Measurements from ENCODE around the gene CPTP. TPM values are rescaled to one million over a fixed set of nuclear protein-coding genes. Genes with fewer than 3 reads are reported as not detected.

The CPTP gene
- polyA plus RNA-seq, 3 donors = 6.4 to 7.7 (median 7.4) TPM

DNA sequence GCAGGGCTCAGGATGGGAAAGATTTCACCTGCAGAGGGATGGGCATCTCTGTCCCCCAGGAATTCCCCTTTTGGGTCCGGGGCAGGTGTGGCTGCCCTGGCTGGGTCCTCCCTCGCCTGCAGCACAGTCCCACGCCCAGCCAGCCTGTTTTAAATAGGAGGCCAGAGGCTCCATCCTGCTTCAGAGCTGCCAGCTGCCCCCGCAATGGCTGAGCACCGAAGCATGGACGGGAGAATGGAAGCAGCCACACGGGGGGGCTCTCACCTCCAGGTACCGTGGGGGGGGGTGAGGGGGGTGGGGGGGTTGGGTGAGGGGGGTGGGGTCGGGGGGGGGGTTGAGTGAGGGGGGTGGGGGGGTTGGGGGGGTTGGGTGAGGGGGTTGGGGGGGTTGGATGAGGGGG, 40.8 kb upstream of the CPTP start:
- no peaks in the 10 kb centered on the region for H3K36me3 Mint-ChIP-seq
- no peaks in the 10 kb centered on the region for H3K36me3 ChIP-seq (replicated peaks in 1 of 2; ENCODE audit: control insufficient read depth in 1 of 2, insufficient read depth in 2 of 2, low read length in 2 of 2)
- no CpG with 5 or more reads among the region's 9 CpGs for WGBS (ENCODE audit: insufficient coverage)

DNA sequence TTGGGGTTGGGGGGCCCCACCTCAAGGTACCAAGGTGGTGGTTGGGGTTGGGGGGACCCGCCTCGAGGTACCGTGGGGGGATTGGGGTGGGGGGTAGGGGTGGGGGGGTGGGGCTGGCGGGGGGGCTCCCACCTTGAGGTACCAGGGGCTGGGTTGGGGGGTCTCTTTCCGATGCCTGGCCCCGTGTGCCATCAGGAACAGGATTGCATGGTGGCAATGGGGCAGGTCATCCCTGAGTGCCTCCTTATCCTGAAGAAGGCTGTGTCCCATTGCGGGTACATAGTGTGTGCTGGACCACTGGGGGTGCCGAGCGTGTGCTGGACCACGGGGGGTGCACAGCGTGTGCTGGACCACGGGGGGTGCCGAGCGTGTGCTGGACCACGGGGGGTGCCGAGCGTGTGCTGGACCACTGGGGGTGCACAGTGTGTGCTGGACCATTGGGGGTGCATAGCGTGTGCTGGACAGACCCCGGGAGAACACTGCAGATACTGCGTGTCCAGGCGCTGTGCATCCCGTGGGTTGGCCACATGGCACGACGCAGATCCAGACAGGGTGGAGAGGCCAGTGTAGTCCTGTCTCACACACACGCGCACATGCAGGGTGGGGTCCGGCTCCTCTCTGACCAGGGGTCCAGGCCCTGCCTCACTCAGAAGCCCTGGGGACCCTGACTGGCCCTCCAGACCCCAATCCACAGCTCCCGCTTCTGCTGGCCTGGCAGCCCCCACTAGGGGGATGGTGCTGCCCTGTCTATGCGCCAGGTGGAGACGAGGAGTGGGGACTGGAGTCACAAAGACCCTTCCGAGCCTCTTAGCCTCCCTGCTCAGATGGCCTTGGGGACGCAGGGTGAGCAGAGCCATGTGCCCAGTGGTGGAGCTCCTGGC, 40.1 kb upstream of the CPTP start:
- no peak for DNase-seq
- TF ChIP-seq, protein P1, sequence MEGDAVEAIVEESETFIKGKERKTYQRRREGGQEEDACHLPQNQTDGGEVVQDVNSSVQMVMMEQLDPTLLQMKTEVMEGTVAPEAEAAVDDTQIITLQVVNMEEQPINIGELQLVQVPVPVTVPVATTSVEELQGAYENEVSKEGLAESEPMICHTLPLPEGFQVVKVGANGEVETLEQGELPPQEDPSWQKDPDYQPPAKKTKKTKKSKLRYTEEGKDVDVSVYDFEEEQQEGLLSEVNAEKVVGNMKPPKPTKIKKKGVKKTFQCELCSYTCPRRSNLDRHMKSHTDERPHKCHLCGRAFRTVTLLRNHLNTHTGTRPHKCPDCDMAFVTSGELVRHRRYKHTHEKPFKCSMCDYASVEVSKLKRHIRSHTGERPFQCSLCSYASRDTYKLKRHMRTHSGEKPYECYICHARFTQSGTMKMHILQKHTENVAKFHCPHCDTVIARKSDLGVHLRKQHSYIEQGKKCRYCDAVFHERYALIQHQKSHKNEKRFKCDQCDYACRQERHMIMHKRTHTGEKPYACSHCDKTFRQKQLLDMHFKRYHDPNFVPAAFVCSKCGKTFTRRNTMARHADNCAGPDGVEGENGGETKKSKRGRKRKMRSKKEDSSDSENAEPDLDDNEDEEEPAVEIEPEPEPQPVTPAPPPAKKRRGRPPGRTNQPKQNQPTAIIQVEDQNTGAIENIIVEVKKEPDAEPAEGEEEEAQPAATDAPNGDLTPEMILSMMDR (IDR thresholded peaks at IDR 0.05) = no peak
- no peak overlapping the region for H3K4me2 ChIP-seq (replicated peaks; ENCODE audit: extremely low read depth, low read length, poor library complexity, severe bottlenecking)
- intact Hi-C loops (cut with micrococcal nuclease) = no loop called here
- H3K4me1 Mint-ChIP-seq = no peaks in the 10 kb centered on the region
- no peaks in the 10 kb centered on the region for H3K79me2 ChIP-seq (ENCODE audit: insufficient read depth, low read length)
- no peaks in the 10 kb centered on the region for H3K27me3 ChIP-seq (ENCODE audit: control insufficient read depth in 2 of 2, insufficient read depth in 2 of 2, low read length in 2 of 2)
- H3K36me3 Mint-ChIP-seq = no peaks in the 10 kb centered on the region
- H3K27ac ChIP-seq (ENCODE audit: low read depth in 1 of 2, low read length in 2 of 2) = no peak overlapping the region
- WGBS (ENCODE audit: insufficient coverage) = 92% methylated on average over 27 of the region's 32 CpGs
- H3K36me3 ChIP-seq (replicated peaks in 1 of 2; ENCODE audit: control insufficient read depth in 1 of 2, insufficient read depth in 2 of 2, low read length in 2 of 2) = no peaks in the 10 kb centered on the region
- peaks cover 0 to 5% (median 0%) of the 10 kb centered on the region in 7 donors for H3K9me3 Mint-ChIP-seq
- H3K4me3 ChIP-seq (replicated peaks in 1 of 3; ENCODE audit: low read depth in 2 of 3, low read length in 3 of 3) = no peak overlapping the region
- H3K9me3 ChIP-seq (replicated peaks in 1 of 2; ENCODE audit: control insufficient read depth in 1 of 2, insufficient read depth in 1 of 2, low read length in 2 of 2) = no peaks in the 10 kb centered on the region
- H2AFZ ChIP-seq (ENCODE audit: insufficient read depth, low read depth, low read length, poor library complexity, severe bottlenecking) = no peak overlapping the region
- no peaks in the 10 kb centered on the region for H3K4me1 ChIP-seq (ENCODE audit: control insufficient read depth in 1 of 2, insufficient read depth in 2 of 2, low read length in 2 of 2)
- peaks cover 0 to 4% (median 1%) of the 10 kb centered on the region in 3 donors for H3K27me3 Mint-ChIP-seq (ENCODE audit: low read depth in 3 of 3)
- H3K4me3 Mint-ChIP-seq = no peak overlapping the region
- no peaks in the 10 kb centered on the region for H4K20me1 ChIP-seq (ENCODE audit: insufficient read depth, low read length)
- no peak overlapping the region for H3K27ac Mint-ChIP-seq
- no peak overlapping the region for H3K9ac ChIP-seq (ENCODE audit: insufficient read depth, low read length, poor library complexity, severe bottlenecking)

More for the DNA sequence above, 40.8 kb upstream of the CPTP start:
- H3K27ac Mint-ChIP-seq = no peak overlapping the region
- Histone ChIP-seq H3K9me3 (replicated peaks in 1 of 2; ENCODE audit: control insufficient read depth in 1 of 2, insufficient read depth in 1 of 2, low read length in 2 of 2) (no peaks in the 10 kb centered on the region), H4K20me1 (ENCODE audit: insufficient read depth, low read length) (no peaks in the 10 kb centered on the region), H3K27me3 (ENCODE audit: control insufficient read depth in 2 of 2, insufficient read depth in 2 of 2, low read length in 2 of 2) (no peaks in the 10 kb centered on the region), H2AFZ (ENCODE audit: insufficient read depth, low read depth, low read length, poor library complexity, severe bottlenecking) (no peak overlapping the region), H3K27ac (ENCODE audit: low read depth in 1 of 2, low read length in 2 of 2) (no peak overlapping the region), H3K4me2 (replicated peaks; ENCODE audit: extremely low read depth, low read length, poor library complexity, severe bottlenecking) (no peak overlapping the region), H3K9ac (ENCODE audit: insufficient read depth, low read length, poor library complexity, severe bottlenecking) (no peak overlapping the region), H3K4me3 (replicated peaks in 1 of 3; ENCODE audit: low read depth in 2 of 3, low read length in 3 of 3) (no peak overlapping the region), H3K79me2 (ENCODE audit: insufficient read depth, low read length) (no peaks in the 10 kb centered on the region), H3K4me1 (ENCODE audit: control insufficient read depth in 1 of 2, insufficient read depth in 2 of 2, low read length in 2 of 2) (no peaks in the 10 kb centered on the region)
- intact Hi-C loops (cut with micrococcal nuclease) = no loop called here
- no peak for DNase-seq
- H3K4me3 Mint-ChIP-seq = no peak overlapping the region
- TF ChIP-seq, protein P1 (IDR thresholded peaks at IDR 0.05) = no peak
- peaks cover 0 to 5% (median 0%) of the 10 kb centered on the region in 7 donors for H3K9me3 Mint-ChIP-seq
- H3K27me3 Mint-ChIP-seq (ENCODE audit: low read depth in 3 of 3) = peaks cover under 1 to 4% (median 1%) of the 10 kb centered on the region in 3 donors
- no peaks in the 10 kb centered on the region for H3K4me1 Mint-ChIP-seq
